Measurements from ENCODE around the gene ZNF469. TPM values are rescaled to one million over a fixed set of nuclear protein-coding genes. Genes with fewer than 3 reads are reported as not detected.

The ZNF469 gene
- total RNA-seq, 6 experiments from 2014 or later: 0.22 to 1.3 (median 0.37) TPM

GRCh38 chr16:88385831-88386815 is 3.4 kb downstream of the ZNF469 start:
- no peak for ATAC-seq
- no peak for TF ChIP-seq POLR2A (IDR thresholded peaks at IDR 0.05)
- TF ChIP-seq CTCF (IDR thresholded peaks at IDR 0.05): no peak
- no peaks in the 10 kb centered on the region for H3K9me3 ChIP-seq
- WGBS (ENCODE audit: insufficient coverage, low coverage, low lambda C conversion rate, missing lambda C conversion rate): 48% methylated on average over 12 of the region's 31 CpGs
- H3K4me1 ChIP-seq: no peaks in the 10 kb centered on the region
- H3K27ac ChIP-seq: no peak overlapping the region
- DNase-seq: peak in 2 of 3 donors; percentile 20 to 50
- no peak overlapping the region for H3K4me3 ChIP-seq
- no peaks in the 10 kb centered on the region for H3K27me3 ChIP-seq
- intact Hi-C loops (cut with DNase I): no loop called here
- no peaks in the 10 kb centered on the region for H3K36me3 ChIP-seq

DNA sequence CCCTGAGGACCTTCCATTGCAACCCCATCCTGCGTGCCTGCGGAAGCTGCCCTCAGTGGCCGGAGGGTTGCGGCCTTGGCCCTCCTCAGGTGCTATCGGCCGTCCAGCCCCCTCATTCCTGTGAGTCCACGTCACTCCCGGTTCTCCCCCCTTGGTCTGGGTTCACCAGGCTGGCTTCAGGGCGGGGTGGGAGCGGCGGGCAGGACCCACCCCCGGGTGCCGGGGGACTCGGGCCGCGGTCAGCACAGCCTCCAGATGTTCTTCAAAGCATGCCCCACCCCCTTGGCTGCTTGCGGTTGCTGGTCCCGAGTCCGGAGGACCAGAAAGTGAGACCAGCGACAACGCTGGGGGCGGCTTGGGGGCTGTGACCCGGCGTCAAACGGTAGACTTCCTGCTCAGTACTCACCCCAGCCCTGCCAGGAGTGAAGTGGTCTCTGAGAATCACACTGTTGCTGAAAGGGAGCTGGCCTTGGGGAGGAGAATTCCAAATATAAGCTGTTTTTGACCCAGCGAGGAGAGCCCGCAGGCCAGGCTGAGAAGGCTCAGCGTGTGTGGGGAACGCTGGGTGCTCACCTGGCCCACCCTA is 4.5 kb downstream of the ZNF469 start:
- Histone ChIP-seq H3K27me3 (no peaks in the 10 kb centered on the region), H3K27ac (no peak overlapping the region), H3K4me1 (no peaks in the 10 kb centered on the region), H3K36me3 (no peaks in the 10 kb centered on the region), H3K4me3 (no peak overlapping the region), H3K9me3 (no peaks in the 10 kb centered on the region)
- no peak for DNase-seq
- no peak for ATAC-seq
- 15% methylated on average over 4 of the region's 29 CpGs for WGBS (ENCODE audit: insufficient coverage, low coverage, low lambda C conversion rate, missing lambda C conversion rate)
- intact Hi-C loops (cut with DNase I): no loop called here
- no peak for TF ChIP-seq POLR2A (IDR thresholded peaks at IDR 0.05)
- no peak for TF ChIP-seq CTCF (IDR thresholded peaks at IDR 0.05)

GRCh38 chr16:88387941-88388627 is 5.3 kb downstream of the ZNF469 start:
- no peak for TF ChIP-seq CTCF (IDR thresholded peaks at IDR 0.05)
- TF ChIP-seq POLR2A (IDR thresholded peaks at IDR 0.05): no peak
- Histone ChIP-seq H3K4me3 (no peak overlapping the region), H3K27me3 (no peaks in the 10 kb centered on the region), H3K4me1 (no peaks in the 10 kb centered on the region), H3K9me3 (no peaks in the 10 kb centered on the region), H3K36me3 (no peaks in the 10 kb centered on the region), H3K27ac (no peak overlapping the region)
- peak; percentile 13 to 62 (median 41) for ATAC-seq
- no peak for DNase-seq
- intact Hi-C loops (cut with DNase I): no loop called here
- no CpG with 5 or more reads among the region's 27 CpGs for WGBS (ENCODE audit: insufficient coverage, low coverage, low lambda C conversion rate, missing lambda C conversion rate)

DNA sequence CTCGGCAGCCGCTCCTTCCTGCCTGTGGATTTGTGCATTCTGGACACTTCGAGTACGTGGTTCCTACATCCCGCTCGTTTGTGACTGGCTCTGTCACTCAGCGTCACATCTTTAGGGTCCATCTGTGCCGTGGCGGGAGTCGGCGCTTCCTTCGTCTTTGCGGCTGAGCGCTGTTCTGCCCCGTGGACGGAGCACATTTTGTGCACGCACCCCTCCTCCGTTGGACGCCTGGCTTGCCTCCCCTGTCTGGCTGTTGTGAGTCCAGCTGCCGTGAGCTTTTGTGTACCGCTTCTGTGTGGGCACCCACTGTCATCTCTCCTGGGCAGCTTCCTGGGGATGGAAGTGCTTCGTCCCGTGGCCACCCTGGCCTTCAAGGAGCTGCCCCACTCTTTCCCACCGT is 6.4 kb downstream of the ZNF469 start:
- H3K27me3 ChIP-seq: no peaks in the 10 kb centered on the region
- DNase-seq: no peak
- TF ChIP-seq CTCF (IDR thresholded peaks at IDR 0.05) (no peak), POLR2A (IDR thresholded peaks at IDR 0.05) (no peak)
- no peak overlapping the region for H3K4me3 ChIP-seq
- 74% methylated on average over 15 of the region's 24 CpGs for WGBS (ENCODE audit: insufficient coverage, low coverage, low lambda C conversion rate, missing lambda C conversion rate)
- ATAC-seq: no peak
- no peak overlapping the region for H3K27ac ChIP-seq
- no peaks in the 10 kb centered on the region for H3K4me1 ChIP-seq
- H3K36me3 ChIP-seq: no peaks in the 10 kb centered on the region
- intact Hi-C loops (cut with DNase I): no loop called here
- no peaks in the 10 kb centered on the region for H3K9me3 ChIP-seq
